WI38 (cell line): Measurements from ENCODE around the gene FAM131C.

Source experiments
- H3K4me3 ChIP-seq: 2 replicates; pipeline ENCODE4 v1.5.1; 2011; ENCODE audit warnings: low read depth, mild to moderate bottlenecking, control low read depth, low read length
- CTCF ChIP-seq: IDR thresholded peaks from 2 replicates; pipeline ENCODE4 v1.5.1; 2012; ENCODE audit warnings: low read depth, mild to moderate bottlenecking, control low read depth, low read length

The FAM131C gene

GRCh38 chr1:16068356-16069270 lies 4.8 kb downstream of the FAM131C start:
- no peak for TF ChIP-seq CTCF
- no peak overlapping the region for H3K4me3 ChIP-seq

GRCh38 chr1:16067933-16068332 lies 5.5 kb downstream of the FAM131C start:
- no peak for TF ChIP-seq CTCF
- H3K4me3 ChIP-seq, result no peak overlapping the region

- no peak for TF ChIP-seq CTCF
- no peak overlapping the region for H3K4me3 ChIP-seq
These were observed 6.2 kb downstream of the FAM131C start for GRCh38 chr1:16067127-16067768.

GRCh38 chr1:16066245-16066644 lies 7.2 kb downstream of the FAM131C start:
- no peak for TF ChIP-seq CTCF
- H3K4me3 ChIP-seq, result no peak overlapping the region

GRCh38 chr1:16065269-16065576 lies 8.2 kb downstream of the FAM131C start:
- TF ChIP-seq CTCF, result no peak
- no peak overlapping the region for H3K4me3 ChIP-seq

- H3K4me3 ChIP-seq, result no peak overlapping the region
- TF ChIP-seq CTCF, result no peak
These were observed 8.7 kb downstream of the FAM131C start for GRCh38 chr1:16064536-16065268.
